GM23338 (cell line): ENCODE data around the gene CREBL2. TPM values are rescaled to one million over a fixed set of nuclear protein-coding genes. Genes with fewer than 3 reads are reported as not detected.

Experiments used
- ATAC-seq: fragments of 200-7000 bp; cut with Tn5 transposase; 3 replicates; pipeline ENCODE4 v1.9.1; 2020
- DNase-seq: peaks from one replicate; pipeline ENCODE4 v3.0.0-alpha.2; 2015; ENCODE audit warnings: low spot score
- H2AFZ ChIP-seq: fragments of 200-600 bp; sonication (generic); 2 replicates; pipeline ENCODE4 v1.8.0; 2016; ENCODE audit warnings: antibody characterized with exemption, mild to moderate bottlenecking, moderate library complexity
- H3F3A ChIP-seq: fragments of 200-600 bp; sonication (generic); replicated peaks from 2 replicates; pipeline ENCODE4 v1.8.0; 2017; ENCODE audit warnings: antibody characterized with exemption, mixed run types, low read depth
- H3K27ac ChIP-seq: fragments of 200-600 bp; sonication (generic); 2 replicates; pipeline ENCODE4 v1.6.1; 2016; ENCODE audit warnings: low read depth
- H3K27me3 ChIP-seq: fragments of 200-600 bp; sonication (generic); 2 replicates; pipeline ENCODE4 v1.8.0; 2016; ENCODE audit warnings: mild to moderate bottlenecking, mixed run types, moderate library complexity; ENCODE audit not compliant: insufficient read depth
- H3K36me3 ChIP-seq: fragments of 200-600 bp; sonication (generic); 2 replicates; pipeline ENCODE4 v1.8.0; 2016; ENCODE audit warnings: mild to moderate bottlenecking; ENCODE audit not compliant: insufficient read depth
- H3K4me1 ChIP-seq: fragments of 200-600 bp; sonication (generic); 2 replicates; pipeline ENCODE4 v1.8.0; 2016; ENCODE audit warnings: mild to moderate bottlenecking, moderate library complexity; ENCODE audit not compliant: insufficient read depth
- H3K4me2 ChIP-seq: fragments of 200-600 bp; sonication (generic); 2 replicates; pipeline ENCODE4 v1.7.1; 2017; ENCODE audit warnings: mixed run types
- H3K4me3 ChIP-seq: fragments of 200-600 bp; sonication (generic); 2 replicates; pipeline ENCODE4 v1.6.1; 2016; ENCODE audit warnings: mixed run types
- H3K79me2 ChIP-seq: fragments of 200-600 bp; sonication (generic); replicated peaks from 2 replicates; pipeline ENCODE4 v1.8.0; 2017; ENCODE audit warnings: mild to moderate bottlenecking; ENCODE audit not compliant: insufficient read depth
- H3K9me2 ChIP-seq: fragments of 200-600 bp; sonication (generic); 2 replicates; pipeline ENCODE4 v1.8.0; 2017; ENCODE audit not compliant: insufficient read depth
- H4K20me1 ChIP-seq: fragments of 200-600 bp; sonication (generic); replicated peaks from 2 replicates; pipeline ENCODE4 v1.8.0; 2017; ENCODE audit warnings: mild to moderate bottlenecking; ENCODE audit not compliant: insufficient read depth
- H3K27ac Mint-ChIP-seq: 2 replicates; pipeline ENCODE4 v1.8.0; 2020; ENCODE audit warnings: inconsistent platforms, mild to moderate bottlenecking, moderate library complexity, mixed read lengths
- H3K27me3 Mint-ChIP-seq: 3 replicates; pipeline ENCODE4 v1.8.0; 2022; ENCODE audit warnings: low read depth, mild to moderate bottlenecking, moderate library complexity, mixed read lengths, inconsistent platforms; ENCODE audit not compliant: insufficient read depth, poor library complexity
- H3K36me3 Mint-ChIP-seq: 3 replicates; pipeline ENCODE4 v1.8.0; 2021; ENCODE audit warnings: low read depth, mild to moderate bottlenecking, inconsistent platforms, moderate library complexity, mixed read lengths
- H3K4me1 Mint-ChIP-seq: 3 replicates; pipeline ENCODE4 v1.8.0; 2020; ENCODE audit warnings: mild to moderate bottlenecking, inconsistent platforms, mixed read lengths
- H3K4me3 Mint-ChIP-seq: 3 replicates; pipeline ENCODE4 v1.8.0; 2021; ENCODE audit warnings: moderate library complexity, mild to moderate bottlenecking, inconsistent platforms, mixed read lengths
- H3K9me3 Mint-ChIP-seq: 3 replicates; pipeline ENCODE4 v1.8.0; 2020; ENCODE audit warnings: moderate library complexity, mild to moderate bottlenecking, inconsistent platforms, mixed read lengths
- CTCF ChIP-seq, 2 experiments: fragments of 200-600 bp in 1 of 2; sonication (generic) in 1 of 2; conservative IDR thresholded peaks; 2 replicates each; pipeline versions ENCODE4 v1.5.1 to v1.6.1; 2016 to 2017; ENCODE audit warnings: antibody characterized with exemption in 2 of 2, low read depth in 2 of 2, mild to moderate bottlenecking in 2 of 2, moderate library complexity in 1 of 2
- ETS1 ChIP-seq: IDR thresholded peaks from 2 replicates; pipeline ENCODE4 v1.6.1; 2016; ENCODE audit warnings: antibody characterized with exemption
- EZH2 ChIP-seq: fragments of 200-600 bp; sonication (generic); IDR thresholded peaks from one replicate; pipeline ENCODE4 v1.8.0; 2017; ENCODE audit warnings: antibody characterized with exemption, mild to moderate bottlenecking, low read depth; ENCODE audit not compliant: unreplicated experiment
- EZH2phosphoT487 ChIP-seq: fragments of 200-600 bp; sonication (generic); IDR thresholded peaks from one replicate; pipeline ENCODE4 v1.8.1; 2018; ENCODE audit warnings: antibody characterized with exemption; ENCODE audit not compliant: unreplicated experiment
- POLR2AphosphoS5 ChIP-seq: IDR thresholded peaks from 2 replicates; pipeline ENCODE4 v1.6.1; 2016; ENCODE audit warnings: antibody characterized with exemption, low read depth
- REST ChIP-seq: IDR thresholded peaks from one replicate; pipeline ENCODE4 v1.6.1; 2018; ENCODE audit warnings: antibody characterized with exemption; ENCODE audit not compliant: unreplicated experiment
- STAT1 ChIP-seq: IDR thresholded peaks from one replicate; pipeline ENCODE4 v1.6.1; 2016; ENCODE audit warnings: antibody characterized with exemption; ENCODE audit not compliant: unreplicated experiment
- ZNF114 ChIP-seq: fragments of 250-450 bp; sonication (Bioruptor Pico); IDR thresholded peaks from 2 replicates; pipeline ENCODE4 v1.5.0; 2020; ENCODE audit warnings: mild to moderate bottlenecking, moderate library complexity
- ZNF331 ChIP-seq: fragments of 250-450 bp; sonication (Bioruptor Pico); IDR thresholded peaks from 2 replicates; pipeline ENCODE4 v1.5.0; 2020; ENCODE audit warnings: low read depth, mild to moderate bottlenecking, moderate library complexity
- ZNF462 ChIP-seq: fragments of 250-450 bp; sonication (Bioruptor Pico); IDR thresholded peaks from 2 replicates; pipeline ENCODE4 v1.5.0; 2020; ENCODE audit warnings: mild to moderate bottlenecking, moderate library complexity
- polyA plus RNA-seq: library from polyadenylated mRNA; unstranded; fragments of >200 nt; fragmentation: Nextera tagmentation; extraction: Ambion mirVana; gene quantifications from 2 replicates; pipeline ENCODE4 v1.2.1, GENCODE V29; 2016
- total RNA-seq: library from RNA; depleted of rRNA; stranded (reverse); fragments of >200 nt; shearing (Covaris generic); gene quantifications from 2 replicates; pipeline ENCODE4 v1.2.3, GENCODE V29; 2014

Gene CREBL2
- total and polyA plus RNA-seq, 2 experiments from 2014 or later, result 9.0 to 21.6 TPM

GRCh38 chr12:12613344-12613743 lies 1.7 kb downstream of the CREBL2 start (continued):
- TF ChIP-seq STAT1 (no peak), ETS1 (no peak), ZNF331 (CRISPR knock-in tag) (no peak)

GRCh38 chr12:12614342-12614741 lies 2.7 kb downstream of the CREBL2 start:
- Histone ChIP-seq H3K79me2 (peaks cover 15% of the 10 kb centered on the region), H3K36me3 (no peaks in the 10 kb centered on the region), H3K27me3 (no peaks in the 10 kb centered on the region), H3K4me1 (peaks cover 16% of the 10 kb centered on the region), H3K4me3 (no peak overlapping the region), H3F3A (peaks cover 5% of the 10 kb centered on the region; the same call in 1 of the 2 replicates), H4K20me1 (no peaks in the 10 kb centered on the region), H2AFZ (no peak overlapping the region), H3K4me2 (no peak overlapping the region), H3K9me2 (no peaks in the 10 kb centered on the region), H3K27ac (no peak overlapping the region)
- Mint-ChIP-seq H3K36me3 (peaks cover 29% of the 10 kb centered on the region), H3K4me1 (peaks cover 11% of the 10 kb centered on the region), H3K4me3 (no peak overlapping the region), H3K27ac (no peak overlapping the region), H3K9me3 (peaks cover 3% of the 10 kb centered on the region; the same call in 1 of the 3 replicates), H3K27me3 (peaks cover 16% of the 10 kb centered on the region)
- TF ChIP-seq EZH2phosphoT487 (no peak), CTCF (conservative IDR thresholded peaks at IDR 0.05; ENCODE audit: low read depth in 2 of 2) (no peak), ZNF331 (CRISPR knock-in tag) (no peak), ZNF462 (CRISPR knock-in tag) (no peak), REST (no peak), POLR2AphosphoS5 (no peak), ZNF114 (CRISPR knock-in tag) (no peak), STAT1 (no peak), EZH2 (no peak)
- DNase-seq (no peak), ATAC-seq (no peak)
